HG03064 (cell line): ENCODE measurements around the gene IFI35.
"Not testable (repeated sequence)": the region's sequence is repeated elsewhere in the genome, so short reads cannot be mapped to it uniquely, and the experiment has no call there.

Experiments
- ATAC-seq: cut with Tn5 transposase; IDR thresholded peaks from one replicate; pipeline ENCODE4 v1.9.1; 2021; ENCODE audit warnings: low read depth; ENCODE audit not compliant: unreplicated experiment

The IFI35 gene

GRCh38 chr17:42997390-42997983, 9.1 kb upstream of the IFI35 start:
- no peak for ATAC-seq

GRCh38 chr17:42997984-42998938, 8.3 kb upstream of the IFI35 start, which contains the start of gene RPL27:
TSS of gene RPL27 (plus strand) at chr17:42998419. CDS start at chr17:42998751, 332 bp downstream.
- ATAC-seq, result peak; percentile 85

GRCh38 chr17:42999003-42999525, 7.5 kb upstream of the IFI35 start:
- ATAC-seq, result no peak

- ATAC-seq, result not testable (repeated sequence)
Observed at GRCh38 chr17:43000894-43001293, 5.7 kb upstream of the IFI35 start.

- ATAC-seq, result no peak
Observed at GRCh38 chr17:43003542-43004172, 2.9 kb upstream of the IFI35 start.

- no peak for ATAC-seq
Observed at GRCh38 chr17:43010667-43011308, 4.2 kb downstream of the IFI35 start.

GRCh38 chr17:43011728-43012472, 5.3 kb downstream of the IFI35 start:
- no peak for ATAC-seq

- ATAC-seq, result no peak
Observed at GRCh38 chr17:43013296-43013695, 6.7 kb downstream of the IFI35 start.

GRCh38 chr17:43014020-43014648, 7.5 kb downstream of the IFI35 start:
- ATAC-seq, result no peak

- ATAC-seq, result no peak
Observed at GRCh38 chr17:43014649-43015542, 8.3 kb downstream of the IFI35 start.

- no peak for ATAC-seq
Observed at GRCh38 chr17:43015579-43015978, 9.0 kb downstream of the IFI35 start.

GRCh38 chr17:43016216-43016615, 9.6 kb downstream of the IFI35 start:
- ATAC-seq, result no peak

- no peak for ATAC-seq
Observed at GRCh38 chr17:43018008-43018853, 11.6 kb downstream of the IFI35 start.

- ATAC-seq, result no peak
Observed at GRCh38 chr17:43018932-43019331, 12.3 kb downstream of the IFI35 start.

GRCh38 chr17:43019418-43019817, 12.8 kb downstream of the IFI35 start:
- no peak for ATAC-seq

GRCh38 chr17:43020030-43020621, 13.5 kb downstream of the IFI35 start:
- no peak for ATAC-seq
